NT2/D1 (cell line): Measurements from ENCODE around the gene HSPA8.

ENCODE experiments used
- DNase-seq: peaks from one replicate; pipeline ENCODE4 v3.0.0-alpha.2; 2011; ENCODE audit warnings: low read depth, low spot score
- H3K27me3 ChIP-seq: 2 replicates; pipeline ENCODE4 v1.6.0; 2011; ENCODE audit warnings: mild to moderate bottlenecking; ENCODE audit not compliant: insufficient read length, insufficient read depth
- H3K36me3 ChIP-seq: 2 replicates; pipeline ENCODE4 v1.6.1; 2011; ENCODE audit warnings: mild to moderate bottlenecking, low read length, mixed read lengths; ENCODE audit not compliant: insufficient read depth, insufficient read length
- H3K4me1 ChIP-seq: 2 replicates; pipeline ENCODE4 v1.5.1; 2011; ENCODE audit not compliant: insufficient read depth, insufficient read length
- H3K4me3 ChIP-seq: 2 replicates; pipeline ENCODE4 v1.5.1; 2011; ENCODE audit warnings: low read depth; ENCODE audit not compliant: insufficient read length
- H3K9ac ChIP-seq: 2 replicates; pipeline ENCODE4 v1.6.0; 2011; ENCODE audit warnings: low read depth; ENCODE audit not compliant: insufficient read length
- H3K9me3 ChIP-seq: 2 replicates; pipeline ENCODE4 v1.5.1; 2011; ENCODE audit warnings: mild to moderate bottlenecking, low read length; ENCODE audit not compliant: insufficient read depth
- SUZ12 ChIP-seq: IDR thresholded peaks from 2 replicates; pipeline ENCODE4 v1.6.1; 2011; ENCODE audit not compliant: insufficient read length, insufficient read depth; ENCODE audit errors: extremely low read depth
- YY1 ChIP-seq: IDR thresholded peaks from 2 replicates; pipeline ENCODE4 v1.6.1; 2011; ENCODE audit not compliant: insufficient read length, insufficient read depth
- ZNF274 ChIP-seq: IDR thresholded peaks from 2 replicates; pipeline ENCODE4 v1.6.1; 2011; ENCODE audit warnings: mild to moderate bottlenecking, low read depth, low read length

Gene HSPA8

GRCh38 chr11:123041185-123041584 lies 20.8 kb downstream of the HSPA8 start:
- Histone ChIP-seq H3K4me3 (no peak overlapping the region), H3K9ac (no peak overlapping the region)
- TF ChIP-seq SUZ12 (no peak), YY1 (no peak), ZNF274 (no peak)

GRCh38 chr11:123040111-123040432 lies 21.9 kb downstream of the HSPA8 start:
- no peak overlapping the region for H3K9ac ChIP-seq
- TF ChIP-seq YY1 (no peak), SUZ12 (no peak), ZNF274 (no peak)

More at GRCh38 chr11:123041185-123041584, 20.8 kb downstream of the HSPA8 start:
- Histone ChIP-seq H3K4me1 (no peaks in the 10 kb centered on the region), H3K9me3 (no peaks in the 10 kb centered on the region), H3K27me3 (no peaks in the 10 kb centered on the region), H3K36me3 (no peaks in the 10 kb centered on the region)
- no peak for DNase-seq

GRCh38 chr11:123035831-123036230 lies 26.1 kb downstream of the HSPA8 start:
- H3K9ac ChIP-seq, result no peak overlapping the region
- H3K4me3 ChIP-seq, result no peak overlapping the region
- no peaks in the 10 kb centered on the region for H3K9me3 ChIP-seq
- no peak for TF ChIP-seq SUZ12
- TF ChIP-seq ZNF274, result no peak
- TF ChIP-seq YY1, result no peak
- no peaks in the 10 kb centered on the region for H3K4me1 ChIP-seq
- no peak for DNase-seq
- H3K27me3 ChIP-seq, result no peaks in the 10 kb centered on the region
- H3K36me3 ChIP-seq, result no peaks in the 10 kb centered on the region

More at GRCh38 chr11:123040111-123040432, 21.9 kb downstream of the HSPA8 start:
- H3K4me3 ChIP-seq, result no peak overlapping the region
- H3K27me3 ChIP-seq, result no peaks in the 10 kb centered on the region
- no peaks in the 10 kb centered on the region for H3K4me1 ChIP-seq
- DNase-seq, result no peak
- no peaks in the 10 kb centered on the region for H3K36me3 ChIP-seq
- H3K9me3 ChIP-seq, result no peaks in the 10 kb centered on the region

GRCh38 chr11:123034597-123034996 lies 27.3 kb downstream of the HSPA8 start:
- H3K4me1 ChIP-seq, result no peaks in the 10 kb centered on the region
- DNase-seq, result no peak
- no peaks in the 10 kb centered on the region for H3K27me3 ChIP-seq
- TF ChIP-seq ZNF274 (no peak), SUZ12 (no peak), YY1 (no peak)
- H3K36me3 ChIP-seq, result no peaks in the 10 kb centered on the region
- H3K9me3 ChIP-seq, result no peaks in the 10 kb centered on the region
- no peak overlapping the region for H3K9ac ChIP-seq
- H3K4me3 ChIP-seq, result no peak overlapping the region

GRCh38 chr11:123033895-123034294 lies 28.0 kb downstream of the HSPA8 start:
- Histone ChIP-seq H3K9me3 (no peaks in the 10 kb centered on the region), H3K9ac (no peak overlapping the region), H3K36me3 (no peaks in the 10 kb centered on the region), H3K4me1 (no peaks in the 10 kb centered on the region), H3K27me3 (no peaks in the 10 kb centered on the region), H3K4me3 (no peak overlapping the region)
- no peak for TF ChIP-seq ZNF274
- TF ChIP-seq YY1, result no peak
- TF ChIP-seq SUZ12, result no peak
- no peak for DNase-seq

- TF ChIP-seq YY1, result no peak
- no peak for TF ChIP-seq ZNF274
- TF ChIP-seq SUZ12, result no peak
- no peaks in the 10 kb centered on the region for H3K27me3 ChIP-seq
- H3K36me3 ChIP-seq, result no peaks in the 10 kb centered on the region
- H3K4me1 ChIP-seq, result no peaks in the 10 kb centered on the region
- H3K9ac ChIP-seq, result no peak overlapping the region
- no peaks in the 10 kb centered on the region for H3K9me3 ChIP-seq
- DNase-seq, result no peak
- no peak overlapping the region for H3K4me3 ChIP-seq
Observed at GRCh38 chr11:123030517-123030916, 31.4 kb downstream of the HSPA8 start.

- Histone ChIP-seq H3K36me3 (no peaks in the 10 kb centered on the region), H3K9me3 (no peaks in the 10 kb centered on the region), H3K4me3 (no peak overlapping the region), H3K4me1 (no peaks in the 10 kb centered on the region), H3K27me3 (peaks cover 3% of the 10 kb centered on the region), H3K9ac (no peak overlapping the region)
- DNase-seq, result peak; percentile 62
- TF ChIP-seq SUZ12 (no peak), YY1 (no peak), ZNF274 (no peak)
Observed at GRCh38 chr11:123020968-123021367, 41.0 kb downstream of the HSPA8 start.

- no peaks in the 10 kb centered on the region for H3K9me3 ChIP-seq
- H3K4me3 ChIP-seq, result no peak overlapping the region
- no peak for DNase-seq
- no peak overlapping the region for H3K9ac ChIP-seq
- H3K27me3 ChIP-seq, result peaks cover 3% of the 10 kb centered on the region
- H3K36me3 ChIP-seq, result no peaks in the 10 kb centered on the region
- TF ChIP-seq ZNF274, result no peak
- no peaks in the 10 kb centered on the region for H3K4me1 ChIP-seq
Observed at GRCh38 chr11:123018702-123019101, 43.2 kb downstream of the HSPA8 start.
